OCI-LY7 (cell line): ENCODE measurements around the gene CDK7. TPM values are rescaled to one million over a fixed set of nuclear protein-coding genes. Genes with fewer than 3 reads are reported as not detected.

ENCODE experiments used
- BruUV-seq: library from RNA; stranded (reverse); fragments of 400-500 nt; replicated peaks from 2 replicates; lab custom pipeline; 2021; lab: Mats Ljungman, UMichigan
- CTCF ChIA-PET: fragments of 300-600 bp; sonication (Branson Sonifier 250); formaldehyde crosslinking; loops from one replicate; lab custom pipeline; 2022; ENCODE audit warnings: antibody characterized with exemption; ENCODE audit not compliant: unreplicated experiment; lab: Charles Lee
- POLR2A ChIA-PET: fragments of 300-600 bp; sonication (Branson Sonifier 250); formaldehyde crosslinking; loops from one replicate; lab custom pipeline; 2022; ENCODE audit warnings: antibody characterized with exemption; lab: Charles Lee
- DNase-seq: peaks from one replicate; pipeline ENCODE4 v3.0.0-alpha.2; 2015; ENCODE audit warnings: low spot score
- H2AFZ ChIP-seq: fragments of 200-600 bp; sonication (generic), shearing (Covaris generic); 2 replicates; pipeline ENCODE4 v1.6.1; 2014; ENCODE audit warnings: mild to moderate bottlenecking, antibody characterized with exemption, low read length, moderate library complexity
- H3K27ac ChIP-seq: fragments of 200-600 bp; sonication (generic); 2 replicates; pipeline ENCODE4 v1.5.1; 2014; ENCODE audit warnings: mixed run types, low read depth, mild to moderate bottlenecking, moderate library complexity, low read length, inconsistent platforms; ENCODE audit not compliant: poor library complexity, severe bottlenecking
- H3K36me3 ChIP-seq: fragments of 200-600 bp; sonication (generic); 2 replicates; pipeline ENCODE4 v1.6.1; 2014; ENCODE audit warnings: mild to moderate bottlenecking, antibody characterized with exemption, low read length, moderate library complexity, mixed read lengths; ENCODE audit not compliant: insufficient read depth
- H3K4me1 ChIP-seq: fragments of 200-600 bp; sonication (generic); 2 replicates; pipeline ENCODE4 v1.5.1; 2014; ENCODE audit warnings: mild to moderate bottlenecking, low read length; ENCODE audit not compliant: insufficient read depth, poor library complexity, severe bottlenecking
- H3K4me2 ChIP-seq: fragments of 200-600 bp; sonication (generic); 2 replicates; pipeline ENCODE4 v1.6.1; 2014; ENCODE audit warnings: mild to moderate bottlenecking, low read length
- H3K4me3 ChIP-seq: fragments of 200-600 bp; sonication (generic); 2 replicates; pipeline ENCODE4 v1.5.1; 2014; ENCODE audit warnings: mild to moderate bottlenecking, low read depth, low read length; ENCODE audit not compliant: poor library complexity, severe bottlenecking
- H3K79me2 ChIP-seq: fragments of 200-600 bp; sonication (generic); 2 replicates; pipeline ENCODE4 v1.6.1; 2016; ENCODE audit warnings: low read depth, mild to moderate bottlenecking, low read length, moderate library complexity, mixed read lengths; ENCODE audit not compliant: insufficient read depth
- H3K9me2 ChIP-seq: fragments of 200-600 bp; sonication (generic); 2 replicates; pipeline ENCODE4 v1.6.1; 2016; ENCODE audit warnings: mild to moderate bottlenecking, low read length, mixed read lengths; ENCODE audit not compliant: insufficient read depth
- H3K9me3 ChIP-seq: fragments of 200-600 bp; sonication (generic); 2 replicates; pipeline ENCODE4 v1.6.1; 2014; ENCODE audit warnings: mild to moderate bottlenecking, mixed run types, low read length, mixed read lengths
- H4K20me1 ChIP-seq: fragments of 200-600 bp; sonication (generic); 2 replicates; pipeline ENCODE4 v1.6.1; 2014; ENCODE audit warnings: mild to moderate bottlenecking, antibody characterized with exemption, low read length, moderate library complexity, mixed read lengths; ENCODE audit not compliant: insufficient read depth
- EZH2phosphoT487 ChIP-seq: fragments of 200-600 bp; sonication (generic); IDR thresholded peaks from 2 replicates; pipeline ENCODE4 v1.6.1; 2018; ENCODE audit warnings: low read depth, borderline replicate concordance, mild to moderate bottlenecking, mixed run types, antibody characterized with exemption, low read length, moderate library complexity, mixed read lengths
- intact Hi-C: fragments of 100-400 bp; cut with micrococcal nuclease; formaldehyde crosslinking; loops from one replicate; pipeline ENCODE4 v1.10.0; 2022; ENCODE audit not compliant: unreplicated experiment
- total RNA-seq, 2 experiments: library from RNA; depleted of rRNA in 1 of 2; stranded (reverse); fragments of >200 nt in 1 of 2; shearing (Covaris generic) in 1 of 2; gene quantifications; 2 replicates each; pipeline ENCODE4 v1.2.3, GENCODE V29; 2014 to 2022
- TF ChIP-seq, protein P1 (sequence below): fragments of 200-600 bp; sonication (generic); conservative IDR thresholded peaks from 2 replicates; pipeline ENCODE4 v1.5.1; 2014; ENCODE audit warnings: mild to moderate bottlenecking, antibody characterized with exemption, low read length, moderate library complexity, mixed read lengths

The CDK7 gene
- total RNA-seq, 2 experiments from 2014 or later = 18.4 to 33.1 TPM

DNA sequence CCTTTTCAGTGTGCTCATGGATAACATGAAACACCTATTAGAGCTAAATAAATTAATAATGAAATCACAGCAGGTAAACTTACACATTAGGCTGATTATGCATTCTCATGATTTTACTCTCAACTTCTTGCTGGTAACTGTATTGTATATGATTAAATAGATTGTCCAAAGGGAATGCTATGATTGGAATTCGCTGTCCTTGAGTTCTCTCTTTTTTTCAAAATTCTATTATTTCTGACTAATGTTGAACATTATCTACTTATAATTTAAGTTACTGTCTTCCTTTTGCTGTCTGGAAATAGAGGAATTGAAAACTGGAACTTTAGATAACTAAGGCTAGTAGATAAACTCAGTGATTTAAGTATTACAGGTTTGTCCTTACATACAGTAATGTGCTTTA, 32.2 kb upstream of the CDK7 start:
- Histone ChIP-seq H3K4me1 (no peaks in the 10 kb centered on the region), H2AFZ (no peak overlapping the region), H3K4me2 (no peak overlapping the region), H3K36me3 (peaks cover 85% of the 10 kb centered on the region), H3K9me2 (no peaks in the 10 kb centered on the region), H3K27ac (no peak overlapping the region), H3K4me3 (no peak overlapping the region), H3K79me2 (no peaks in the 10 kb centered on the region), H3K9me3 (no peaks in the 10 kb centered on the region), H4K20me1 (no peaks in the 10 kb centered on the region)
- ChIA-PET POLR2A (interaction anchor here (0.7 to 1.7 kb wide), 3 partner anchors 10 to 35 kb away, joined by 3 to 5 read pairs (median 3); partner anchors contain the start of gene CCNB1), CTCF (no interaction called here)
- TF ChIP-seq, protein P1, sequence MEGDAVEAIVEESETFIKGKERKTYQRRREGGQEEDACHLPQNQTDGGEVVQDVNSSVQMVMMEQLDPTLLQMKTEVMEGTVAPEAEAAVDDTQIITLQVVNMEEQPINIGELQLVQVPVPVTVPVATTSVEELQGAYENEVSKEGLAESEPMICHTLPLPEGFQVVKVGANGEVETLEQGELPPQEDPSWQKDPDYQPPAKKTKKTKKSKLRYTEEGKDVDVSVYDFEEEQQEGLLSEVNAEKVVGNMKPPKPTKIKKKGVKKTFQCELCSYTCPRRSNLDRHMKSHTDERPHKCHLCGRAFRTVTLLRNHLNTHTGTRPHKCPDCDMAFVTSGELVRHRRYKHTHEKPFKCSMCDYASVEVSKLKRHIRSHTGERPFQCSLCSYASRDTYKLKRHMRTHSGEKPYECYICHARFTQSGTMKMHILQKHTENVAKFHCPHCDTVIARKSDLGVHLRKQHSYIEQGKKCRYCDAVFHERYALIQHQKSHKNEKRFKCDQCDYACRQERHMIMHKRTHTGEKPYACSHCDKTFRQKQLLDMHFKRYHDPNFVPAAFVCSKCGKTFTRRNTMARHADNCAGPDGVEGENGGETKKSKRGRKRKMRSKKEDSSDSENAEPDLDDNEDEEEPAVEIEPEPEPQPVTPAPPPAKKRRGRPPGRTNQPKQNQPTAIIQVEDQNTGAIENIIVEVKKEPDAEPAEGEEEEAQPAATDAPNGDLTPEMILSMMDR = no peak
- BruUV-seq = no TSS peak
- no peak for DNase-seq
- intact Hi-C loops = no loop called here

DNA sequence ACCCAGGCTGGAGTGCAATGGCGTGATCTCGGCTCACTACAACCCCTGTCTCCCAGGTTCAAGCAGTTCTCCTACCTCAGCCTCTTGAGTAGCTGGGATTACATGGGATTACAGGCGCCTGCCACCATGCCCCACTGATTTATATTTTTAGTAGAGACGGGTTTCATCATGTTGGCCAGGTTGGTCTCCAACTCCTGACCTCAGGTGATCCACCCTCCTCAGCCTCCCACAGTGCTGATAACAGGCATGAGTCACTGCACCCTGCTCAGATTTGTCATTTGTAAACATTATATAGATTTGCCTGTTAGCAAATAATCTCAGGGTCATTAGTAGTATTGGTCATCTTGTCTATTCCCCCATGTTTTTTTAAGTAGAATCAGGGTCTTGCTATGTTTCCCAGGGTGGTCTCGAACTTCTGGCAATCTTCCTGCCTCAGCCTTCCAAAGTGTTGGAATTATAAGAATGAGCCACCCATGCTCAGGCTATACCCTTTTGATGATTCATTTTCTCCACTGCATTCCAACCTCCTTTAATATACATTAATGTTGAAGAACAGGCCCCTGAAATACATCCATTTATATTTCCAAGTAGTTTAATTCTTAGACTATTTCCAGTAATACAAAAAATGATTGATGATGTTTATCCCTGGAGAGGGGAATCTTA, 28.0 kb upstream of the CDK7 start:
- Histone ChIP-seq H3K27ac (no peak overlapping the region), H3K4me2 (no peak overlapping the region), H3K4me3 (no peak overlapping the region), H2AFZ (no peak overlapping the region), H3K9me2 (no peaks in the 10 kb centered on the region), H3K9me3 (no peaks in the 10 kb centered on the region), H3K79me2 (no peaks in the 10 kb centered on the region), H3K36me3 (peaks cover 86% of the 10 kb centered on the region), H3K4me1 (no peaks in the 10 kb centered on the region), H4K20me1 (no peaks in the 10 kb centered on the region)
- intact Hi-C loops = no loop called here
- TF ChIP-seq, protein P1 = no peak
- TF ChIP-seq EZH2phosphoT487 = no peak
- POLR2A ChIA-PET = no interaction called here
- no TSS peak for BruUV-seq
- no peak for DNase-seq
- CTCF ChIA-PET = no interaction called here

DNA sequence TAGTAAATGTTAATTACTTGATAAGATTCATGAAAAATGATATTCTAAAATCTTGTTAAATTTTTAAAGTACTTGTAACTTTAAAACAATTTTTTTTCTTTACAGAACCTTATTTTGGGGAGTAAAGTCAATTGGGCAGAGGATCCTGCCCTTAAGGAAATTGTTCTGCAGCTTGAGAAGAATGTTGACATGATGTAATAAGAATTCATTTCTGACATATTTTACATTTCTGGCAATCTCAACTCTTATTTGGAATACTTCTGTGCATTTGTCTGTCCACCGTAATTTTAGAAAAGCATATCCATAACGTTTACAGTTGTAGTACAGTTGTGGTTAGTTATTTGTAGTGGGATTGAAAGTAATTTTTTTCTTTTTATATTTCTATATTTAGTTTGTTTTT, 25.1 kb upstream of the CDK7 start:
- Histone ChIP-seq H3K4me3 (no peak overlapping the region), H3K4me1 (no peaks in the 10 kb centered on the region), H3K79me2 (no peaks in the 10 kb centered on the region), H3K4me2 (no peak overlapping the region), H3K36me3 (peaks cover 73% of the 10 kb centered on the region), H3K9me3 (no peaks in the 10 kb centered on the region), H2AFZ (no peak overlapping the region), H4K20me1 (no peaks in the 10 kb centered on the region), H3K27ac (no peak overlapping the region), H3K9me2 (no peaks in the 10 kb centered on the region)
- no peak for DNase-seq
- TF ChIP-seq, protein P1 = no peak
- no peak for TF ChIP-seq EZH2phosphoT487
- CTCF ChIA-PET = no interaction called here
- intact Hi-C loops = no loop called here
- POLR2A ChIA-PET = interaction anchor here (0.5 kb wide), 1 partner anchor 17 kb away, joined by 3 read pairs; no protein-coding TSS in a partner anchor
- BruUV-seq = no TSS peak
